ENCODE results near the gene LRSAM1. TPM values are rescaled to one million over a fixed set of nuclear protein-coding genes. Genes with fewer than 3 reads are reported as not detected.

Gene LRSAM1
- total RNA-seq, 3 donors from 2014 or later: 16.8 to 29.0 (median 17.9) TPM

GRCh38 chr9:127426756-127427155 lies 24.6 kb upstream of the LRSAM1 start:
- Histone ChIP-seq H3K4me1 (ENCODE audit: low read depth) (peaks cover 23% of the 10 kb centered on the region), H3K4me3 (no peak overlapping the region), H3K9me3 (no peaks in the 10 kb centered on the region), H3K36me3 (ENCODE audit: low read depth) (no peaks in the 10 kb centered on the region)
- ATAC-seq (no peak), DNase-seq (no peak)
- intact Hi-C loops (cut with DNase I, micrococcal nuclease): no loop called here
- no peak for TF ChIP-seq CTCF (IDR thresholded peaks at IDR 0.05)

GRCh38 chr9:127428348-127428747 lies 23.0 kb upstream of the LRSAM1 start:
- Histone ChIP-seq H3K4me1 (ENCODE audit: low read depth) (peaks cover 10% of the 10 kb centered on the region), H3K9me3 (no peaks in the 10 kb centered on the region), H3K4me3 (no peak overlapping the region), H3K36me3 (ENCODE audit: low read depth) (no peaks in the 10 kb centered on the region)
- TF ChIP-seq CTCF (IDR thresholded peaks at IDR 0.05): no peak
- no peak for DNase-seq
- ATAC-seq: no peak
- intact Hi-C loops (cut with DNase I, micrococcal nuclease): no loop called here

GRCh38 chr9:127430415-127430814 lies 20.9 kb upstream of the LRSAM1 start:
- no peaks in the 10 kb centered on the region for H3K9me3 ChIP-seq
- ATAC-seq (no peak), DNase-seq (no peak)
- H3K36me3 ChIP-seq (ENCODE audit: low read depth): peaks cover 12% of the 10 kb centered on the region
- no peak overlapping the region for H3K4me3 ChIP-seq
- no peak for TF ChIP-seq CTCF (IDR thresholded peaks at IDR 0.05)
- peaks cover 5% of the 10 kb centered on the region for H3K4me1 ChIP-seq (ENCODE audit: low read depth)
- intact Hi-C loops (cut with DNase I, micrococcal nuclease): no loop called here

GRCh38 chr9:127437497-127438264 lies 13.6 kb upstream of the LRSAM1 start:
- H3K9me3 ChIP-seq: no peaks in the 10 kb centered on the region
- H3K36me3 ChIP-seq (ENCODE audit: low read depth): peaks cover 19% of the 10 kb centered on the region
- no peak overlapping the region for H3K4me3 ChIP-seq
- TF ChIP-seq CTCF (IDR thresholded peaks at IDR 0.05): no peak
- intact Hi-C loops (cut with DNase I, micrococcal nuclease): no loop called here
- DNase-seq (no peak), ATAC-seq (no peak)
- H3K4me1 ChIP-seq (ENCODE audit: low read depth): no peaks in the 10 kb centered on the region

GRCh38 chr9:127438394-127438793 lies 12.9 kb upstream of the LRSAM1 start:
- H3K36me3 ChIP-seq (ENCODE audit: low read depth): peaks cover 19% of the 10 kb centered on the region
- no peak overlapping the region for H3K4me3 ChIP-seq
- no peak for TF ChIP-seq CTCF (IDR thresholded peaks at IDR 0.05)
- intact Hi-C loops (cut with DNase I, micrococcal nuclease): no loop called here
- ATAC-seq: no peak
- H3K4me1 ChIP-seq (ENCODE audit: low read depth): no peaks in the 10 kb centered on the region
- no peaks in the 10 kb centered on the region for H3K9me3 ChIP-seq
- no peak for DNase-seq
